ENCODE results near the gene BTN2A1.
"Not testable (repeated sequence)": the region's sequence is repeated elsewhere in the genome, so short reads cannot be mapped to it uniquely, and the experiment has no call there.

Gene BTN2A1

DNA sequence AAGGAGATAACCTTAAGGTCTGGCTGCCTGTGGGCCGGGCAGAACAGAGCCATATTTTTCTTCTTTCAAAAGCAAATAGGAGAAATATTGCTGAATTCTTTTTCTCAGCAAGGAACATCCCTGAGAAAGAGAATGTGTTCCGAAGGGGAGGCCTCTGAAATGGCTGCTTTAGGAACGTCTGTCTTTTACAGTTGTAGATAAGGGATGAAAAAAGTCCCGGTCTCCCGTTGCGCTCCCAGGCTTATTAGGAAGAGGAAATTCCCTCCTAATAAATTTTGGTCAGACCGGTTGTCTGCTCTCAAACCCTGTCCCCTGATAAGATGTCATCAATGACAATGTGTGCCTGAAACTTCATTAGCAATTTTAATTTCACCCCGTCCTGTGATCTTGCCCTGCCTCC lies 24.1 kb upstream of the BTN2A1 start:
- DNase-seq: not testable (repeated sequence)

DNA sequence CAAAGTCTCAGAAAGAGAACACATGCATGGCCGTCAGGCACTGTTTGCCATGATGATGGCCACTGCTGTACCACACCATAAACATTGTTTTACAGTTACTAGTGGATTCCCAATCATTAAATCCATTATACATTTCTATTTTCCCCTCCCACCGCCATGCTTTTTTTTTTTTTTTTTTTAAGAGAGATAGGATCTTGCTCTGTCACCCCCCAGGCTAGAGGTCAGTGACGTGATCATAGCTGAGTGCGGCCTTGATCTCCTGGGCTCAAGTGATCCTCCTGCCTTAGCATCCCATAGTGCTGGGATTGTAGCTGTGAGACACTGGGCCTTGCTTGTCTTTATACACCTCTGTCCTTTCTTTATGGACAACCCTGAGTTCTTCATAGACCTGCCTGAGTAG lies 21.7 kb upstream of the BTN2A1 start:
- no peak for DNase-seq

DNA sequence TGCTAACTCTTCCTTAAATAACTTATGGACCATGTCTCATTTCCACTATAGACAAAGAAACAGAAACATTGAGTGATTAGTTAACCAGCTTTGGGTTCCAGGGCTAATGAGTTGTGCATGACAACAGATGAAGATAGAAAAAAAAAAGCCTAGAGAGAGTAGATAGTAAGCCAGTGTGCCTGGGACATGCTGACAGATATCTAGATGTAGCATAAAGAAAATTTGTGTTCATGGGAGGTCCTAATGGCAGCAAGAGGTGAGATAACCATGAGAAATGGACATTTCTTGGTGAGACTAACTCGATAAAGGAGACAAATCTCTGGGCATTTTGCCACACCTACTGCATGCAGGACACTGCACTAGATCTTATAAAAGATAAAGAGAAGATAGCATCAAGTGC lies 20.2 kb upstream of the BTN2A1 start:
- DNase-seq: no peak

DNA sequence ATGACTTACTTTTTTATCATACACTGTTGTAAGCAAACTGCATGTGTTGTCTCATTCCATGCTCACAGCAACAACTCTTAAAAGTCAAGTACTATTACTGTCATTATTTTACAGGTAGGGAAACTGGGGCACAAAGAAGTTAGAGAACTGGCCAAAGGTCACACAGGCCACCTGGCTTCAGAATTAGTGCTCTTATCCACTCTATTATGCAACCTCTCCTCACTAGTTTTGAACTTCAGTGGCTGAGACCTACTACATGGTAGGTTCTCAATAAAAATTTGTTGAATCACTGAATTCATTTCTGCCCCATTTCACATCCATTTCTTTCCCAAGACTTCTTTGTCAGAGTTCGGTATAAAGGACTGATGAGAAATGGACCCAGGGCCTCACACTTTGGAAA lies 19.8 kb upstream of the BTN2A1 start:
- DNase-seq: no peak

DNA sequence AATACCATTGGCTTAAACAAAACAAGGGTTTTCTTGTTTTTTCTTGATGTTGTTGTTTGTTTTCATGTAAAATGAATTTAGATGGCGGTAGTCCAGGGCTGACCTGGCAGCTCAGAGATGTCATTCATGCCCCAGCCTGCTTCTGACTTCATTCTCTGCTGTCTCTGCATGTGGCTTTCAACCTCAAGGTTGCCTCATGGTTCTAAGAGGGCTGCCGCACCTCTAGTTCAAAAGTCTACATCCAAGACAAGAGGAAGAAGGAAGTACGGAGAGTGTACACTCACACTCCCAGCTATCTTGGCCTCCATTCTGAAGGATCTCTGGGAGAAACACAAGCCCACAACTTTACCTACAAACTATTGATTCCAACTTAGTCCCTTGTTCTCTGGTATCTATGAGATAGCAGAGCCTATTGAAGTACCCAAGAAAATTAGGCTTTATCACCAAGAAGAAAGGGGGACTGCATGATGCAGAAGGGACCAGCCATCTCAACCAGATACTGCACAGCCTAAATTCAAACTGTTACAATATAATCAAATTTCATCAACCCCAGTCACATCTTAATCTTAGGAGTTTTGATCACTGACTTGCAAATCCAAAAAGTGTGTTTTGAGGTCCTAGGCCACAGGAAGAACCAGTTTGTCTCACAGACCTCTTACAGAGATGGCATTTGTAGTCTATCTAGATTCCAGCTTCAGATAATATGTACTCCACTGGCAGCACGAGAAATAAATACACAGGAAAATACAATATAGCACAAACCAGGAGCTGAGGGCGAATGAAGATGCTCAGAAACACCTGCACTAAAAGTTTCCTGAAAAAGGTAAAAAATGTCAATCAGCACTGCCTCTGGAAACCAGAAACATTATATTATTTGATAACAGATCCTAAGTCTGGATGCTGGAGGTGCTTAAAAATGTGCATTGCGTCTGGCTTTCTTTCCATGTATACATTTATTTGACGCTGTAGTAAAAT lies 18.3 kb upstream of the BTN2A1 start:
- DNase-seq: no peak

DNA sequence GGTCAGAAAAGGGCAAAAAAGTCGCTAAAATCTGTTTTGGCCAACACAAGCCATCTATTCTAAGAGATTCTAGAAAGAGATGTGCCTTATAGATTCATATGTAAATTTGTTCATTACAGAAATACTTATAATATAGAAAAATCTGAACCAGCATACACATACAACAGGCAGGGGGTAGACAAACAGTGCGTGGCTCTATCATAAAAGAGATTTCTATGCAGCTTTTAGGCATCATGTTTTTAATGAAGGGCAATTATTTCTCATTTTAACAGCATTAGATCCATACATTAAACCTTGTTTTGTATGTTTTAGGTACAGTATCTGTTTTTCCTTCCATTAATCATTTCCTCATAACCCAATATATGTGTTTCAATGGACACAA lies 16.8 kb upstream of the BTN2A1 start:
- no peak for DNase-seq

DNA sequence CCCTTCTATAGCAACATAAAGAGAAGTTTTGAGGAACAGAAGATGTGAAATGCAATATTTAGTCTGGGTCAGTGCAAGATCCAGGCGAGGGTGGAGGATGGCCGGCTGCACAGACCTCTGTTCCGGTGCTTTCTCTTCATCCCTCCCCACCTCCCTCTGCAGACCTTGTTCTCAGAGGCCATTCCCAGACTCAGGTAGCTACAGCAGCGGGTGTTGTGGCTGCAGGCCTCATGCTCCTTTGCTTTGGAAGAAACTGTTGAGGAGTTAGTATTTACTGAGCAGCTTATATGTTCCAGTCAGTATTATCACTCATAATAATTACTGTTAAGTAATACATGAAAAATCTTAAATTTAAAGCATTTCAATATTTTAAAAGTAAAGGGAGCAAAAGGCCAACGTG lies 15.8 kb upstream of the BTN2A1 start:
- DNase-seq: no peak

DNA sequence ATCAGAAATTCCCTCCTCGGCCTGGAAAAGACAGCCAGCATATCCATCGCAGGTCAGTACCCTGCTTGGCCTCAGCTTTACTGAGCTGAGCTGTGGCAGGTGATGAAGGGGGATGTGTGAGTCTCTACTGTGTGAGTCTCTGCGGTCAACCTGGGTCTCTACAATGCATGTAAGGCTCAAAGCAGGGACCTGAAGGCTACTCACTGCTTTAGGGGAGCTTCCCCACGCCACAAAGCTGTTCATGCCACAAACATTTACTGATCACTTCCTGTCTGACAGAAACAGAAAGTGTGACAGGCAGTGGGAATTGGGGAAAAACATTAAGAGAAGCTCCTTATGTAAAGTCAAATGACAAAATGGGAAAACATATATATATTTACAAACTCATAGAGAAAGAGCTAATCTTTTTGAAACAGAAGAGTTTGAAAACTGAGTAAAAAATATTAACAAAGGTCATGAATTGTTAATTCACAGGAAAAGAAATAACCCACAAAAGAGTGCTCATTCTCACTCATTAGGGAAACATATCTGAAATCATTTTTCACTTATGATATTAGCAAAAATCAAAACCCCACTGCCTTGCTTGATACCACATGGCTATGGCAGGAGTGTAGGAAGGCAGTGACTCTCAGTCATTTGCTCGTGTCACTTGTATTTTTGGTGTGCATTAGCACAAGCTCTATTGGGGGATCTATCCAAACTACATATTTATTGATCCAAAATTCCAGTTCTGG lies 11.7 kb upstream of the BTN2A1 start:
- no peak for DNase-seq

DNA sequence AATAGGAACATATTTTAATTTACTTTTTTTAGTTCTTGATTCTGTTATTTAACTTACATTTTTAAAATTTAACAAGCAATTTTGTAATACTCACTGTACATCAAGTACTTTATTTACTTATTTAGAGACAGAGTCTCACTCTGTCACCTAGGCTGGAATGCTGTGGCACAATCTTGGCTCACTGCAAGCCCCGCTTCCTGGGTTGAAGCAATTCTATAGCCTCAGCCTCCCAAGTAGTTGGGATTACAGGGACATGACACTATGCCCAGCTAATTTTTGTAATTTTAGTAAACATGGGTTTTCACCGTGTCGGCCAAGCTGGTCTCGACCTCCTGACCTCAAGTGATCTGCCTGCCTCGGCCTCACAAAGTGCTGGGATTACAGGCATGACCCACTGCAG lies 10.5 kb upstream of the BTN2A1 start:
- DNase-seq: no peak

DNA sequence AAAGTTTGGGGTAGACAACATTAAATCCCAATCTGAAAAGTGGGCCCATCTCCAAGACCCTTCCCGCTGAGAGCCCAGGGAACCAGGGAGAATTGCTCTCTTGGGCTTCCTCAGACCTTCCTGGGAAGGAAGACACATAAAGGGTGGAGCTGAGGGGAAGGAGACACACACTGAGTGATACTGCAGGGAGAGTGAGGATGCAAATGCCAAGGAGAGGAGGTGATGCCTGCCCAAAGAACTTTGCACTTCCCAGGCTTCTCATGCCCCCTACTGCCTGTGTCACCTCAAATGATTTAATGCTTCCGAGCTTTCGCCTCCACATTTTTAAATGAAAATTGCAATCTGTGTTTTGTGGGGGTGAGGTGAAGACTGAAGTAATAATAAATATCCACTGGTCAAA lies 7.5 kb upstream of the BTN2A1 start:
- no peak for DNase-seq

DNA sequence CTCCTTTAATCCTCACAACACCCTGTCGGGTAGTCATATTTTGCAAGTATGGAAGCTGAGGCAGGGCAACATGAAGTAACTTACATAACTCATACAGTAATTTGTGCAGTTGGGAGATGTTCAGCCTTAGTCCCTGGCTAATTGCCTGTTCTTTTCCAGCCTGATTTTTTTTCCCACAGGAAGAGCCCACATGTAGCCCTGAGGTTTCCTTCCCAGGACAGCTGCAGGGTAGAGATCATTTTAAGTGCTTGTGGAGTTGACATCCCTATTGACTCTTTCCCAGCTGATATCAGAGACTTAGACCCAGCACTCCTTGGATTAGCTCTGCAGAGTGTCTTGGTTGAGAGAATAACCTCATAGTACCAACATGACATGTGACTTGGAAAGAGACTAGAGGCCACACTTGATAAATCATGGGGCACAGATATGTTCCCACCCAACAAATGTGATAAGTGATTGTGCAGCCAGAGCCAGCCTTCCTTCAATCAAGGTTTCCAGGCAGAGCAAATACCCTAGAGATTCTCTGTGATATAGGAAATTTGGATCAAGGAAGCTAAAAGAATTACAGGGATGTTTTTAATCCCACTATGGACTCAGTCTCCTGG lies 5.0 kb upstream of the BTN2A1 start:
- no peak for DNase-seq

DNA sequence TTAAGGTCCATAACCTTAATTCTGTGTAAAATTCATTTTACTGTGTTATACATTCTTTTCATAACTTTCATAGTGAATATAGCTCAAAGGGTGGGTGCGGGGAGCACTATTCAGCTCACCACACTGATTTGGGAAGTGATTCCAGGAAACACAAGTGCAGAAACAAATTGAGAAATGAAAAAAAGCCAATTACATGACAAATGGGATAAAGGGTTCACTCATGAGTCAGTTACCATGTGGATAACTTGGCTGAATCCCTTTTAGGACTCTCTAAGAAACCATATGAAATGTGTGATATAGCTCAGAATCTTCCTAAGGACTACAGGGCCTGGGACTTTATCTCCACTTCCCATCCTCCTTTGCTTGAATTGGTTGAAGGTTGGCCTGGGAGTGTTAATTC lies 3.1 kb upstream of the BTN2A1 start:
- DNase-seq: no peak

DNA sequence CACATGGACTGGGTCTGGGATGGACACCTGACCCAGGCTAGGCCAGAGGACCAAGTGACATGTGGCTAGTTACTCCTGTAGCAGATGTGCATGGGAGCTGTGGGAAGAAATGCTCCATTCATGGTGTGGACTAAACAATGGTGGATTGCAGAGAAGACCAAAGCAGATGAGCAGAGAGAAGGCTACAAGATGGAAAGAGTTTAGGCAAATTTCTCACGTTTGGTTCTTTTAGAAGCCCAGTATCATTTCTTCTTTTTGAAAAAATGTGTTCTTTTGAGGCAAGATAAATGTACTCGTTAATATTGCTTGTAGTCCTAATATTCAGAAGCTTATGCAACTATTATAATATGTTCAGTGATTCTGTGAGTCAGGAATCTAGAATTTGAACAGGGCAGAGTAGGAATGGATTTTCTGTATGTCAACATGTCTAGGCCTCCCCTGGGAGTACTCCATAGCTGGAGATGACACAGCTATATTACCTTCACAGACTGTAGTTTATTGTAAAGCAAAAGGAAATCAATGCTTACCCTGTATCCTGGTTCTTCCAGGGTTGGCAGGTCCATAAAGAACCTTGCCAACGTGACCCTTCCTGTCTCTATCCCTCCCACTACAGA lies 2.3 kb upstream of the BTN2A1 start:
- DNase-seq: no peak

DNA sequence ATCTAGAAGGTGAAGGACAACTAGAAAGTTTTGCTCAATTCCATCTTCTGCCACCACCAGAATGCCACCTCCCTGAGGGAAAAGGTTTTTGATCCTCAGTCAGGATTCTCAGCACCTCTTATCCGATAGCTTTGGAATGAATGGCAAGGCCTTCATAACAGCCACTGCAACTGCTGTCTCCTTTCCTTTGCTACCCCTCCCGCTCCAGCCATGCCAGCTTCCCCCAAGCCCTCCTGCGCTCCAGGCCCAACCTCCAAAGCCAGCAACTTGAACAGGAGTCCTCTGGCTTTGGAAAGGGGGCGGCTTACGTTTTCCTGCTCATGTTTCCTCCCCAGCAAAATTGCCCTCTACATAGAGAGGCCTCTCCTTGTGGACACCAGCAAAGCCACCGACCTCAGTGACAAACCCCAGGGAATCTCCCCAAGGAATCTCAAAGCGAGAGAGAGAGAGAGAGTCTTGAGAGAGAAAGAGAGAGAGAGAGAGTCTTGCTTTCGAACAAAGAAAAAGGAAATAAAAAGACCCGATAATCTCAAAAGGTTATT lies 420 bp upstream of the BTN2A1 start:
- no peak for DNase-seq

DNA sequence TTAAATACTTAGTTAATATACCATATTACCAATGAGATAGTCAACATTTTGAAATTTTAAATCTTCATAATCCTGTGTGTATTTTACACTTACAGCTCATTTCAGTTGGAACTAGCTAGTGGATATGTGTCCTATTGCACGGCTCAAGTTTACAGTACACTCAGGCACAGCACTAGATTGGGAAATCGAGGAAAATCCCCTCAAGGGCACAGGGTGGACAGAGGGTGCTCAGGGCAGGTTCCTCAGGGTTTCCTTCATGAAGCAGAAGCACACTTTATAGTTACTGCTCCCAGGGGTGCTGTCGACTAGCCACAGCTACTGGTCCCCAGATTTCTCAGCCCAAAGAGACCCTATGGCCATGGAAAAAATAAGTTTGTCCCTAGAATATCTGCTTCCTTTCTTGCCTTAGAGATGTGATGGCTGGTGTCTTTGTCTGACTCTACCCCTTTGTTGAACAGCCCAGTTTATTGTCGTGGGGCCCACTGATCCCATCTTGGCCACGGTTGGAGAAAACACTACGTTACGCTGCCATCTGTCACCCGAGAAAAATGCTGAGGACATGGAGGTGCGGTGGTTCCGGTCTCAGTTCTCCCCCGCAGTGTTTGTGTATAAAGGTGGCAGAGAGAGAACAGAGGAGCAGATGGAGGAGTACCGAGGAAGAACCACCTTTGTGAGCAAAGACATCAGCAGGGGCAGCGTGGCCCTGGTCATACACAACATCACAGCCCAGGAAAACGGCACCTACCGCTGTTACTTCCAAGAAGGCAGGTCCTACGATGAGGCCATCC lies 1.5 kb downstream of the BTN2A1 start:
- no peak for DNase-seq

DNA sequence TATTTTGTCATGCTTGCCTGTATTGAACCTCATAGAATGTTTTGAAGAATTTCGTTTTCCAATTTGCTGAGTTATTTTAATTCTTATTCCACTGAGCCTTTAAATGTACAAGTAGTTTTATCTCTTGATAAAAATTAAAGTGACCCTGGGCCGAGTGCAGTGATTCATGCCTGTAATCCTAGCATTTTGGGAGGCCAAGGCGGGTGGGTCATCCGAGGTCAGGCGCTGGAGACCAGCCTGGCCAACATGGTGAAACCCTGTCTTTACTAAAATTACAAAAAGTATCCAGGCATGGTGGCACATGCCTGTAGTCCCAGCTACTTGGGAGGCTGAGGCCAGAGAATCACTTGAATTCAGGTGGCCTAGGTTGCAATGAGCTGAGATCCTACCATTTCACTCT lies 3.6 kb downstream of the BTN2A1 start:
- DNase-seq: not testable (repeated sequence)

DNA sequence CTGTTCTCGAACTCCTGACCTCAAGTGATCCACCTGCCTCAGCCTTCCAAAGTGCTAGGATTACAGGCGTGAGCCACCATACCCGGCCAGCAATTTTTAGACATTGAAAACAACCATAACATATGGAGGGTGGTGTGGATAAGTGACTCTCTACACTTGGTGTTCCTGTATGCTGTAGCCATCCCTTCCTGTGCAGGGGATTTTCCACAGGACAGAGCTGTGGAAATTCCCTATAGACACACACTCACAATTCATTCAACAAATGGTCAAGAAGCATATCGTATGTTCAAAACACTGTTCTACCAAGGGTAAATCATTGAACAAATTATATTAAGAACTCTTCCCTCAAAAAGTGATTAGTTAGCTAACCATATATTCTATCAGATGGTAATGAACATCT lies 6.3 kb downstream of the BTN2A1 start:
- DNase-seq: no peak

DNA sequence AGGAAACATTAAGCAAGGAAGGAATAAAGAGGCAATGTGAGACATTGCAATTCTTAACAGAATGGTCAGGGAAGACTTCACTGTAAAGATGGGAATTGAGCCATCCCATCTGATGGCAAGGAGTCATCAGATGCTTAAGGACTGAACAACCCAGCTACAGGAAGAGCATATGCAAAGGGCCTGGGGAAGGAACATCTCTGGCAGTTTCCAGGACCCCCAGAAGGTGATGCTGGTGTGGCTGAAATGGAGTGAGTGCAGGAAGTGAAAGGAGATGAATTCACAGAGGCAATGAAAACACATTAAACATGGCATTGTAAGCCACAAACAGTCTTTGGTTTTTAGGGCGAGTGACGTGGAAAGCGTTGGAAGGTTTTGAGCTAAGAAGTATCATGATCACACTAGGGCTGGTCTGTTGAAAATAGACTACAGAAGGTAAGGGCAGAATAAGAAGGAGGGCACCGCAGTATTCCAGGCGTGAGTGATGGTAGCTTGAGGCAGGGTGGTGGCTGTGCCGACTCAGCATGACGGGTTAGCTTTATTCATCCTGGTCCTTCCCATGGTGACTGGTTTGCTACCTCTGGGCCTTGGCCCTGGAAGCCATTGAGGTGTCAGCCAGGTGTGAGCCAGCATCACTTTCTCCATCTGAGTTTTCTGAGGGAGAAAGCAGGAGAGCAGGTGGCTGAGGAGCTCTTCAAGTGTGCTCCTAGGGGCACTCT lies 6.8 kb downstream of the BTN2A1 start:
- DNase-seq: no peak

DNA sequence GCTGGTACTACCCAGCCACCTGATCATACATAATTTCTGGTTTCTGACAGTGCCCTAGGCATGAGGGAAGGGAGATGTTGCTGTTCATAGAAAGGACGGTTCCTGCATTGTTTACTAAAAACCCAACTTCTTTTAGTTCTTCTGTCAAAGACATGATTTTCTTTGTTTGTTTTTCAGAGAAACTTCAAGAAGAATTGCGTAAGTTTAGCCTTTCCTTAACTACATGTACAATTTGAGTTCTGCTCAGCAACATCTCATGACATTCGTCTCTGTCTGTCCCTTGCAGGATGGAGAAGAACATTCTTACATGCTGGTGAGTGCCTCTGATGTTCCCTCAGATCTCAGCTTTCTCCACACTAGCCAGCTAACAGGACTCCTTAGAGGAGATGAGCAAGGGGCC lies 8.0 kb downstream of the BTN2A1 start:
- no peak for DNase-seq

DNA sequence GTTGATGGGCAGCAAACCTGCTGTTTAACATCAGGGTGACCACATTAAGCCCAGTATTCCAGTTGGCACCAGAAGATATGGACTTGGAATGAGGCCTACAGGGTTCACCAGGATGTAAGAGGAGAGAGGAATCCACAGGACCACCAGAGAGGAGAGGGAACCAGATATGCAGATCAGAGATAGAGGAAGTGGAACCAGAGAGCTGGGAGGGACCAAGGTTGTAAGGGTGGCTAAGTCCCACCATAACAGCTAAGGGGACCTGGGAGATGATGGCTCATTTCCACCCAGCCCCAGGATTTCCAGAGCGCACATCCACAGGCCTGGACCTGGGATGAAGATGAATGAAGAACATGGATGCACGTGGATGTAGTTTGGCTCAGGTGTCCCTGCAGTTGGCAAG lies 11.1 kb downstream of the BTN2A1 start:
- no peak for DNase-seq

DNA sequence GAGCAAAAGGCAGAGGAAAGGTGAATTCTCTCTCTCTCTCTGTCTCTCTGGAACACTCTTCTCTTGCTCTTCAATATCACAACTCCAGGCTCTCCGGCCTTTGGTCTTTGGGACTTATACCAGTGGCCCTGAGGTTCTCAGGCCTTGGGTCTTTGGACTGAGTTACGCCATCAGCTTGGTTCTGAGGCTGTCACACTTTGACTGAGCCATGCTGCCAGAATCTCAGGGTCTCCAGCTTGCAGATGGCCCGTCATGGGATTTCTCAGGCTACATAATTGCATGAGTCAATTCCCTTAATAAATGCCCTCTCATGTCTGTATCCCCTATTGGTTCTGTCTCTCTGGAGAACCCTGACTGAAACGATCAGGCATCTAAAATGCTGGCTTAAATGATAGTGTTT lies 12.9 kb downstream of the BTN2A1 start:
- no peak for DNase-seq

DNA sequence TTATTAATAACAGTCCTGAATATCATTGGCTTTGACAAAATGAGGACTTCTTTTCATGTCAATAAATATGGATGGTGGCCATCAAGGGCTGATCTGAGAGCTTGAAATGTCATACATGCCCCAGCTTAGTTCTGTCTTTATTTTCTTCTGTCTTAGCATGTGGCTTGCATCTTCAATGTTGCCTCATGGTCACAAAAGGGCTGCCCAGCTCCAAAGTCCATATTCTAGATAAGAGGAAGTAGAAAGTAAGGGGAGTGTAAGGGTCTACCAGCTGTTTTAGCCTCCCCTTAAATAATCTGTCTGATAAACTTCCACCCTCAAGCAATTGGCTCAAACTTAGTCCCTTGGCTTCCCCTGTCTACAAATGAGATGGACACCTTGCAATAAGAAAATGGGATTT lies 14.2 kb downstream of the BTN2A1 start:
- no peak for DNase-seq

Measured in effector CD8-positive, alpha-beta T cell (primary cell).